Pancreas (tissue), 10 donors: ENCODE data around the gene ANKRD62. TPM values are rescaled to one million over a fixed set of nuclear protein-coding genes. Genes with fewer than 3 reads are reported as not detected.
A peak's percentile ranks its signal among the peaks of the same experiment; 100 is the strongest.

ENCODE experiments used
- ATAC-seq, 4 donors: fragments of 200-7000 bp; cut with Tn5 transposase; one replicate each; pipeline versions ENCODE4 v1.8.0 to v1.9.1; 2020; ENCODE audit warnings: mild to moderate bottlenecking in 4 of 4, moderate library complexity in 4 of 4
- DNase-seq, 6 donors: peaks; one replicate each; pipeline ENCODE4 v3.0.0-alpha.2; 2020
- FAIRE-seq: peaks from 2 replicates; lab custom pipeline; 2012; peaks lifted over from hg19 to GRCh38; lab: Jason Lieb, UNC
- H3K27ac ChIP-seq, 4 donors: fragments of 200-600 bp; sonication (generic); 1 replicate in 3 of 4; 2 replicates in 1 of 4; pipeline versions ENCODE4 v1.5.0 to v1.8.0; 2020
- H3K27me3 ChIP-seq, 4 donors: fragments of 200-600 bp; one replicate each; pipeline ENCODE4 v1.8.0; 2021
- H3K36me3 ChIP-seq, 3 donors: fragments of 200-600 bp; sonication (generic) in 1 of 3; one replicate each; pipeline versions ENCODE4 v1.5.0 to v1.8.0; 2020 to 2021
- H3K4me1 ChIP-seq, 3 donors: fragments of 200-600 bp; one replicate each; pipeline ENCODE4 v1.8.0; 2021
- H3K4me3 ChIP-seq, 4 donors: fragments of 200-600 bp; sonication (generic) in 2 of 4; one replicate each; pipeline versions ENCODE4 v1.5.0 to v1.8.0; 2020 to 2021
- H3K9me3 ChIP-seq, 4 donors: fragments of 200-600 bp; one replicate each; pipeline ENCODE4 v1.8.0; 2021
- CTCF ChIP-seq, 4 donors: fragments of 200-600 bp; sonication (generic) in 3 of 4; IDR thresholded peaks; one replicate each; pipeline versions ENCODE4 v1.5.0 to v1.8.0; 2021; ENCODE audit warnings: antibody characterized with exemption in 4 of 4
- WGBS, 2 donors: extraction: QIAGEN DNeasy Blood & Tissue Kit; methylation state at CpG; one replicate each; pipeline ENCODE4 v1.1.7; 2013; 5-methylcytosine and 5-hydroxymethylcytosine counted together
- intact Hi-C, 3 donors: fragments of 100-400 bp; cut with DNase I; formaldehyde crosslinking; loops; one replicate each; pipeline versions ENCODE4 v1.11.1 to v1.14.2; 2022
- polyA plus RNA-seq, 2 donors: library from polyadenylated mRNA; stranded (reverse); fragments of 200-250 nt; gene quantifications; one replicate each; pipeline ENCODE4 v1.2.3, GENCODE V29; 2013
- total RNA-seq, 6 donors: library from RNA; stranded (reverse); fragmentation: NEBNext Ultra II Directional in 4 of 6; extraction: Animal tissue kit (Norgen Biotek cat#: 25700) in 4 of 6; gene quantifications; one replicate each; pipeline versions ENCODE4 v1.2.1 to v1.2.4, GENCODE V29; 2021 to 2023
- donor health status: healthy with polysubstance abuse.
- donor health status: DM: no; HTN: no; CAD: no; lungs with moderate emphysema.
- donor health status: DM: no; HTN: no; CAD: no.
- donor health status: control.
- donor health status: control.
- donor health status: Bipolar disorder and iron deficiency.
- donor health status: DM: yes; HTN: yes; CAD: no.
- donor health status: DM: no; HTN: no; CAD: no.
- donor health status: DM: no; HTN: no; CAD: no.
- donor health status: DM: yes; HTN: yes; CAD: no.

Gene ANKRD62
- total and polyA plus RNA-seq, 8 donors: 0.38 to 5.2 (median 3.0) TPM

DNA sequence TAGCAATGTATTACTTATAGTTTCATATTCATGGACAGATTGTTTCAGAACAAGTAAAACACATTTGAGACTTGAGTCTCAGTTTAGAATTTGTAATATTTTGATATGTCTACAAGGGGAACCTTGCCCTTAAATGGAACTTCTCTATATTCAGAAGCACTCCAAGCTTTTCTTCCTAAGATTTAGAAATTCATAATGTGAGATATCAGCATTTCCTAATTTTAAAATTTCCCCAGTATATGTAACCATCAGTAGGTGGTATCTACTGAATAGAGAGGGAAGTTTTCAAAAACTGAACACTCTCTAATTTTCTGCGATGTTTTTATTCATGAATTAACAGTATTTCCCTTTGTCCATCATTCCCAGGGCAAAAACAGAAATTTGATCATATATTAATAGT is 7.6 kb downstream of the ANKRD62 start:
- intact Hi-C loops: no loop called here
- WGBS, 2 donors: 41 to 44% methylated on average over 1 of the region's 1 CpG
- no peak for TF ChIP-seq CTCF (IDR thresholded peaks at IDR 0.05)
- Histone ChIP-seq H3K27ac (peak overlapping the region; percentile 57 to 85 (median 72)), H3K4me1 (peaks cover 7 to 16% (median 13%) of the 10 kb centered on the region in 3 donors), H3K27me3 (no peaks in the 10 kb centered on the region), H3K9me3 (no peaks in the 10 kb centered on the region), H3K36me3 (no peaks in the 10 kb centered on the region), H3K4me3 (peak overlapping the region; percentile 2 to 40 (median 22))
- ATAC-seq (no peak), FAIRE-seq (no peak), DNase-seq (no peak)

DNA sequence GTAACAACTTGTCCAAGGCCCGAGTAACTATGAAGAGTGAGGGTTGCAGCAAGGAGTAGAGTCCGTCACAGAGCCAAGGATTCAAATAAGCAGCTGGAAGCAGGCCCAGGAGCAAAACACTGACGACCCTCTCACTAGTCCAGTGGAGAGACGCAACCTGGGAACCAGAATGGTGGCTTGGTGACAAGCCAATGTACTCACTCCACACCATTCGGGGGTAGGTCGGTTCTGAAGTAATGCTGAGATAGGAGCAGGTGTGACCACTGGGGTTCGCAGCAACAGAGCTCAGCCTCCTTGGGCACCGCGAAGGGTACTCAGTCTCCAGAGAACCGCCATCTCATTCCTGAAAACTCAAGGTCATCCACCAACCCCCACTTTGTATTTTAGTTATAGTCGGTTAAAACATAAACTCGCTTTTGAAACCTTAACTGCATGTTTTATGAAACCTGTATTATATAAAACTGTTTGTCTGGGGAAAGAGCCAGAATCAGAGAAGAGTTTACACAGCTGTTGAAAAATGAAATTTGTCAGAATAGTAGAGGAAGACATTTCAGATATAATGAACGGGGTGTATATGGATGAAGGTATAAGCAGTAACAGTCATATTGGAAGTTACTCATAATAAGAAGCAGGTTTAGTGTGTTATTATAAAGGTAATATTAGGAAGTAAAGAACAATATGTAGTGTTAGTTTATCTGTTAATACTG is 8.6 kb downstream of the ANKRD62 start:
- ATAC-seq (peak; percentile 75 to 90 (median 81)), DNase-seq (peak in 5 of 6 donors; percentile 63 to 75 (median 70)), FAIRE-seq (no peak)
- Histone ChIP-seq H3K27ac (peak overlapping the region; percentile 57 to 85 (median 72)), H3K27me3 (no peaks in the 10 kb centered on the region), H3K36me3 (no peaks in the 10 kb centered on the region), H3K9me3 (no peaks in the 10 kb centered on the region), H3K4me3 (peak overlapping the region; percentile 2 to 40 (median 25)), H3K4me1 (peaks cover 2 to 16% (median 3%) of the 10 kb centered on the region in 3 donors)
- no peak for TF ChIP-seq CTCF (IDR thresholded peaks at IDR 0.05)
- intact Hi-C loops: no loop called here
- 22 to 23% methylated on average over 13 of the region's 13 CpGs for WGBS, 2 donors

GRCh38 chr18:12106471-12106870 is 12.8 kb downstream of the ANKRD62 start:
- Histone ChIP-seq H3K36me3 (no peaks in the 10 kb centered on the region), H3K9me3 (no peaks in the 10 kb centered on the region), H3K27me3 (no peaks in the 10 kb centered on the region), H3K4me1 (peaks cover 0 to 21% (median 8%) of the 10 kb centered on the region in 3 donors), H3K27ac (no peak overlapping the region), H3K4me3 (no peak overlapping the region)
- DNase-seq (no peak), FAIRE-seq (no peak), ATAC-seq (no peak)
- WGBS, 2 donors: 57 to 66% methylated on average over 2 of the region's 2 CpGs
- intact Hi-C loops: no loop called here
- TF ChIP-seq CTCF (IDR thresholded peaks at IDR 0.05): no peak

- no peak for TF ChIP-seq CTCF (IDR thresholded peaks at IDR 0.05)
- DNase-seq: no peak
- ATAC-seq: peak in 2 of 4 donors; percentile 39 to 60
- Histone ChIP-seq H3K4me3 (no peak overlapping the region), H3K36me3 (no peaks in the 10 kb centered on the region), H3K4me1 (peaks cover 0 to 23% (median 8%) of the 10 kb centered on the region in 3 donors), H3K27ac (no peak overlapping the region), H3K27me3 (no peaks in the 10 kb centered on the region), H3K9me3 (no peaks in the 10 kb centered on the region)
- FAIRE-seq: no peak
- WGBS, 2 donors: 89 to 90% methylated on average over 3 of the region's 3 CpGs
- intact Hi-C loops: no loop called here
These were observed 16.2 kb downstream of the ANKRD62 start for GRCh38 chr18:12109836-12110235.
